GM19324 (cell line): ENCODE data around the gene NDUFB5.
"Not testable (repeated sequence)": the region's sequence is repeated elsewhere in the genome, so short reads cannot be mapped to it uniquely, and the experiment has no call there.

Experiments used
- ATAC-seq: cut with Tn5 transposase; IDR thresholded peaks from one replicate; pipeline ENCODE4 v1.9.1; 2021; ENCODE audit warnings: mild to moderate bottlenecking, moderate library complexity; ENCODE audit not compliant: unreplicated experiment, low FRiP score

NDUFB5 gene

DNA sequence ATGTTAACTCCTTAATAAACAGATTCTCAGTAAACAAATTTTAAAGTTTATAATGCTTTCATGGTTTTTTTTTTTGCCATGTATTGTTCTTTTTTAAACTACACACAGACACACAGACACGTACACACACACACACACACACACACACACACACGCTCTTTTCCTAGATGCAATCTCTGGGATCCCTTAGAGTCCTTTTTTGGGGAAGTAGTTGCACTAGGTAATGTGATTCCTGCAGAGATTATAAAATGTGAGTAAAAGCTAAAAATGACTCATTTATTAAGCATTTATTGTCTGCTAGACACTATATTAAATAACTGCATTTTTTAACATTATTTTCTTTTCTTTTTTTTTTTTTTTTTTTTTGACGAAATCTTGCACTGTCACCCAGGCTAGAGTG lies 19.9 kb downstream of the NDUFB5 start:
- ATAC-seq, result no peak

GRCh38 chr3:179630753-179631451 lies 26.3 kb downstream of the NDUFB5 start:
- no peak for ATAC-seq

GRCh38 chr3:179640469-179640868 lies 35.9 kb downstream of the NDUFB5 start:
- ATAC-seq, result no peak

DNA sequence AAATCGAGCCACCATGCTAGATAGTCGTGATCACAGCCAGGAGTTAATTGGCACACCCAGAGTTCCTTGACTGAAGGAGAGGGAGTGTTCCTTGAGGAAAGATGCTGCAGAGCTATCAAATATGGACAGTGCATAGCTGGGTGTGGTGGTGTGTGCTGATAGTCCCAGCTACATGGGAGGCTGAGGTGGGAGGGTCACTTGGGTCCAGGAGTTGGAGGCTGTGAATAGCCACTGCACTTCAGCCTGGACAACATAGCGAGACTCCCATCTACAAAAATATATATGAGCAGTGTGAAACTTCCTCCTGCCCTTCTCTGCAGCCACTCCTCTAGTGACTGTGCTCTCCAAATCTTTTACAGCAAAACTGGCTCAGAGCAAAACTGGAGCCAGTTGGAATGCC lies 38.3 kb downstream of the NDUFB5 start:
- ATAC-seq, result no peak

- not testable (repeated sequence) for ATAC-seq
Observed at GRCh38 chr3:179643837-179644236, 39.2 kb downstream of the NDUFB5 start.

GRCh38 chr3:179646177-179646576 lies 41.6 kb downstream of the NDUFB5 start:
- ATAC-seq, result no peak

GRCh38 chr3:179651687-179652446 lies 47.3 kb downstream of the NDUFB5 start:
- no peak for ATAC-seq

DNA sequence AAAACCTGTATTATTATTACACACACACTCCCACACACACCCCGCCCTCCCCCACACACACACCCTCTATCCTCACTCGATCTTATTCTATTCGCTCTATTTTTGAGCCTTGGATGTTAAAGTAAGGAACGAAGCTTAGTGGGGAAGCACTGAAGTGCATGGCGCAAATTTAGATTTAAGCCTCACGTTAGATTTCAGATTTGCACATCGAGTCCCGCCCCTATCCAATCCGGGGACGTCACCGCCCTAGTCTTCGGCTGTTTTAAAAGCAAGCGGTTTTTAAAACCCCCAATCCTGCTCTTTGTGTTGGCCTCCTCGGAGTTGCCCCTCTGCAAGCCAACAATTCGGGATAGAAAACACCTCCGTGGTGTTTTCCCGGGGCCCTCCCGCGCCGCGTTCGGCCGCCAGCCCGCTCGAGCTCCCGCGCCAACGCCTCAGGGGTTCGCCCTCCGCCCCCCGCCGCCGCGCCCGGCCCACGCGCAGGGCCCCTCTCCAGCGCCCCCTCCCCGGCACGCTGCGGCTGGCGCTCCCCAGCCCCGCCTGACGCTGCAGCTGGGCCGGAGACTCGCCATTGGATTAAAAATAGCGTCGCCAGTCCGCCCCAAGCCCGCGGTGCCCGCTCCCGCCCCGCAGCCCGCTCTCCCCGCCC lies 48.0 kb downstream of the NDUFB5 start, which contains the start of gene USP13:
Gene USP13, plus strand, starts transcription at position 594 of the 649 bp plus-strand sequence. CDS start 186 bp downstream, outside the sequence.
- peak; percentile 76 for ATAC-seq

GRCh38 chr3:179653096-179653797 lies 48.7 kb downstream of the NDUFB5 start:
- peak; percentile 76 for ATAC-seq

- ATAC-seq, result no peak
Observed at GRCh38 chr3:179655236-179655635, 50.6 kb downstream of the NDUFB5 start.

DNA sequence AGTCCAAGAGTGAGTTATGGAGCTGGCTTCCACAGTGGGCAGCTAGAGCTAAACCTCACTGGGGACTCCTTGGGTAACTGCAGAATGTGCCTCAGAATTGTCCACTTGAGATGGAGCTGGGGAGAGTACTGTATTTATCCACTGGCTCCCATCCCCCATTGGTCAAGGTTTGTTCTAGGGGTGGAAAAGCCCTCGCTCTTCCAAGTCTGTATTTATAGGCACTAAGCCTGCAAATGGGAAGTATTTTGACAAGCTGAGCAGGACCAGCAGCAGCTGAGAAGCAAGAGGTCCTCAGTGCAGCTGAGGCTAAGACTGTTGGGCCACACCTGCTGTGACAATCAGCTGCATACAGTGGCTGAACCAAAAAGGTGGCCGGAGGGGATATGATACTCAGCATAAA lies 54.0 kb downstream of the NDUFB5 start:
- ATAC-seq, result no peak

GRCh38 chr3:179660872-179661271 lies 56.3 kb downstream of the NDUFB5 start:
- ATAC-seq, result no peak

- ATAC-seq, result no peak
Observed at GRCh38 chr3:179661777-179662176, 57.2 kb downstream of the NDUFB5 start.

DNA sequence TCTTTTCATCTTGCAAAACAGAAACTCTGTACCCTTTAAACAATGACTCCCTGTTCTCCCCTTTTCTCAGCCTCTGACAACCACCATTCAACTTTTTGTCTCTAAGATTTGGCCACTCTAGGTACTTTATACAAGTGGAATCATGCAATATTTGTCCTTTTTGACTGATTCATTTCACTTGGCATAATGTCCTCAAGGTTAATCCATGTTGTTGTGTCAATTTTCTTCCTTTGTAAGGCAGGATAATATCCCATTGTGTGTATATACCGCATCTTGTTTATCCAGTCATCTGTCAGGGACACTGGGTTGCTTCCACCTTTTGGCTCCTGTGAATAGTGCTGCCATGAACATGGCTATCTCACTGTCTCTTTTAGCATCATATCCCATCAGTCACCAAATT lies 58.5 kb downstream of the NDUFB5 start:
- no peak for ATAC-seq

GRCh38 chr3:179666030-179666429 lies 61.4 kb downstream of the NDUFB5 start:
- ATAC-seq, result no peak

DNA sequence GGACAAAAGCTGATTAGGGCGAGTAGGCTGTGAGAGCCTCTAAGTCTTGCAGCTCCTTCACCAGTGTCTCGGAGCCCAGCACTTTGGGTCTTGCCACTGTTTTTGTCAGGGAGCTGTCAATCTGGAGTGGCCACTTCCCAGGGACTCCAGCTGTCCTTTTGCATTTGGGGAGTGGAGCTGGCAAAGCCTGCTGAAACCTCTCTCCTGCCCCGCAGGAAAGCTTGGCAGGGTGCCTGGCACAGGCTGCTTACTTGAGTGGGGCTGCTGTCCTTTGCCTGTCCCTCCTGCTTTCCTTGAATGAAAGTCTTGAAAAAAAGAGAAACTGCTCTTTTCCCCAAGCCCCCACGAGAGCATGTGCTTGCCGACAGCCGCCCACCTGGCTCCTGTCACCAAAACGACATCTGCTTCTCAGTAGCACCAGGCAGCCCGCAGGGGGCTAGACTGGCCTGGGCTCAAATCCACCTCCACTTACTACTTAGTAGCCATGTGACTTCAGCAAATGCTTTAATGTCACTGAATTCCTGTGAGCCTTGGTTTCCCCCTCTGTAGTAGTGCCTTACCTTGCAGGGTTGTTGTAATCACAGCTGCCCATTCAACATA lies 61.9 kb downstream of the NDUFB5 start:
- no peak for ATAC-seq

- no peak for ATAC-seq
Observed at GRCh38 chr3:179668429-179668828, 63.8 kb downstream of the NDUFB5 start.

DNA sequence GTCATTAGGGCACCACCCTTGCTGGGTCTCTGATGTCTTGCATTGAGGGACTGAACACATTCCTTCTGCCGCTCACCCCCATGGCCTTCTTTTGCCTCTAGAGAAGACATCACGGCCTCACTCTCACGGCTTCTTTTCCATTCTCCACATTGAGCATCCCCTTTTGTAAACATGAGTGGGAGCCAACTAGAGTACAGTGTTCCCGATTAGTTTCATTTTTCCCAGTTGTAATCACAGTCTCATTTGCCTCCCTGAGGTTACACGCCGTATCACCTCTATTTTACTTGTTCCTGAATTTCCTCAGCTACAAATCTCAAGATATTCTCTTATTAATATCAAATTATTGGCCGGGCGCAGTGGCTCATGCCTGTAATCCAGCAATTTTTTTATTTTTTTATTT lies 65.7 kb downstream of the NDUFB5 start:
- no peak for ATAC-seq

DNA sequence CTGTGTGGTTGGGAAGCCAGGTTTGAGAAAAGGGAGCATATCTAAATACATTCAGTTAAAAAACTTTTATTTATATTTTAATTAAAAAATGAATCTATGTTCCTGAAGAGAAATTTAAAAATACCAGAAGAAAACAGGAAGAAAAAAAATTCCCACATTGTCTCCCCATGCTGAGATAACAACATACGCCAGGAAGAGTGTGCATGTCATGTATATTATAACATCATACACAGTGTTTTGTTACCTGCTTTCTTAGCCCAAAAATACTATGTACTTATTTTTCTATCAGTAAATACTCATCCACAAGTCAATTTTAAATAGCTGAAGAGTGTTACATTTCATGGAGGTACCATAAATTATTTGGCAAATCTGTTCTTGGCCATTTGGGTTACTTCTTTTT lies 66.7 kb downstream of the NDUFB5 start:
- no peak for ATAC-seq

DNA sequence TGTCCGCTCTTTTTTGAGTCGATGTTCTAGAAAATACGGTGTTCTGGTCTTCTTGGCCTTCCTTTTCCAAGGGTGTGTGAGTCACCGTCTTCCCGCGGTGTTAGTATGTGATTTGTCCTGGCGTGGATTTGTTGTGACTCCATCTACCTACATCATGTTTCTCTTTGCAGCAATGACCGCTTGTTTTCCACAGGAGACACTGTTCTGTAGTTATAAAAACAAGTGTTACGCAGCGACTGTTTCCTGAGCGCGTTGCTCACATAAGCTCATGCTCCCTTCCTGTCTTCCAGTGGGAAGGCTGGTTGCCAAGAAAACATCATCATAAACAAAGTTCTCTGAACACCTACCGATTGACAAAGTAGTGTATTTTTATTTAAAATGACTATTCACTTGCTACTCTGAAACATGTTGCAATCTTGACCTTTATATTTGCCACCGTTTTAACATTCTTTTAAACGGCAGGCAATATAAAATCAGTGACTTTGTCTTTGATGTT lies 67.2 kb downstream of the NDUFB5 start:
- no peak for ATAC-seq
